ENCODE measurements around the gene ENTPD3.
A peak's percentile ranks its signal among the peaks of the same experiment; 100 is the strongest.

ENTPD3 gene

DNA sequence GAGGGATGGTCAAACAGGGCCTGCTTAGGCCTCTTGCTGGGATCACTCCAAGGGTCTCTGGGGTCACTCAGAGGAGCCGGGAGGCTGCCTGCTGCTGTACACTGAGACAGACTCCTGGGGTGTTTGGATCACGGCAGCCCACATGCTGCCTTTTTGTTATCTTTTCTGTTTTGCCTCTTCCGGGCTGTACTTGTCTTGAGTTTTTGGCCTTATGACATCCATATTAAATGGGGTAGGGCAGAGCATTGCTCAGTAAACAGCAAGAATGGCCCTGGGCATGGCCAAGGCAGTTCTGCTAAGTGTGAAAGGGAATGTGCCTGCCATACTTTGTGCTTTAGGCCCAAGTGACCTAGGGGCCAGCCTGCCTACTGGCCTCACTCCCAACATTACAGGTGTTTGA is 771 bp upstream of the ENTPD3 start:
- Mint-ChIP-seq H3K4me1 (peaks cover 9% of the 10 kb centered on the region), H3K9me3 (no peaks in the 10 kb centered on the region), H3K4me3 (peak overlapping the region; percentile 52), H3K27ac (no peak overlapping the region), H3K36me3 (no peaks in the 10 kb centered on the region)
- ATAC-seq = no peak
- no peak for DNase-seq (ENCODE audit: low spot score in 2 of 2)

DNA sequence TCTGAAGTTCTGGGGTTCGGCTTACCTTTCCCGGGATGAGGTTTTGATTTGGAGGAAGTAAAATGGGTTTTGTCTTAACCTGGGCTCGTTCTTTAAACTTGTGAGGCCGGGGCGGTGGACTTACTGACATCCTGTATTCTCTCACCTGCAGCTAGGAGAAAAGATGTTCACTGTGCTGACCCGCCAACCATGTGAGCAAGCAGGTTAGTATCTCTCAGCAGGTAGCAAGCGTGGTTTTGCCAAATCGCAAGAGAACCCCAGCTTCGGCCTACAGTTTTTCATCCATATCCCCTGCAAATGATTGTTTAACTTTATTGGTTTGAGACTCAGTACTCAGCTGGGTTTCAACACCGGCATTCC is 891 bp downstream of the ENTPD3 start:
- Mint-ChIP-seq H3K9me3 (no peaks in the 10 kb centered on the region), H3K27ac (no peak overlapping the region), H3K4me3 (peak overlapping the region; percentile 52), H3K36me3 (no peaks in the 10 kb centered on the region), H3K4me1 (peaks cover 9% of the 10 kb centered on the region)
- ATAC-seq (no peak), DNase-seq (ENCODE audit: low spot score in 2 of 2) (no peak)

DNA sequence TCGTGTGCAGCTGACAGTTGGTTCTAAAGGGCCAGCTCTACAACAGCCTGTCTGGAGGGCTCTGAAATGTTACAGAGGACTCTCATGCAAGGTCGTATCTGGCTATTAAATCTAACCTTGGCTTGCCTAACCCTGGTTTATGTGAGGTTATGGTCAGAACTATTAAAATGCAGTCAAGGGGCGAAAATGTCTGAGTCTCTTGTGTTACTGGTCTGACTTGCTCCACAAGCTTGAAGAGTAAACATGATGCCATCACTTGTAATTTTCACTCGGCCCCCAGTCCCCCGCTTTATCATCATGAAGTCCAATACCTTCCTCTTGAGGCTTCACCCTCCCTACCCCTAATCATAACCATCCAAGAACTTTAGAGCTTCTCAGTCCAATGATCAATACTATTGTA is 9.4 kb downstream of the ENTPD3 start:
- DNase-seq (ENCODE audit: low spot score in 2 of 2) = no peak
- H3K9me3 Mint-ChIP-seq = no peaks in the 10 kb centered on the region
- no peaks in the 10 kb centered on the region for H3K4me1 Mint-ChIP-seq
- ATAC-seq = no peak
- H3K27ac Mint-ChIP-seq = no peak overlapping the region
- no peak overlapping the region for H3K4me3 Mint-ChIP-seq
- H3K36me3 Mint-ChIP-seq = no peaks in the 10 kb centered on the region

DNA sequence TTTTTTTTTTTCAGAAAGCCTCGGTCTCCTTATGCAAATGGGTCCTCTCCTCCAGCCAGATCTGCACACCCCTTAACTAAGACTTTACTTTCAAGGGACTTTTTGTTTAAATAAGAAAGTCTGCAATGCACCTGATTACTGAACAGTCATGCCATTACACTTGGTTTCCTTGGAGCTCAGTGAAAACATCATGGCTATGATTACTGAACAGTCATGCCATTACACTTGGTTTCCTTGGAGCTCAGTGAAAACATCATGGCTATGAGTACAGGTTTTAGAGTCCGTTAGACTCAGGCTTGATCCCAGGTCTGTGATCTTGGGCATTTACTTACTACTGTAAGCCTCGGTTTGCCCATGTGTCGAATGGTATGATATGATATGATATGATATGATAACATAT is 10.1 kb downstream of the ENTPD3 start:
- Mint-ChIP-seq H3K27ac (no peak overlapping the region), H3K4me1 (no peaks in the 10 kb centered on the region), H3K4me3 (no peak overlapping the region), H3K9me3 (no peaks in the 10 kb centered on the region), H3K36me3 (no peaks in the 10 kb centered on the region)
- ATAC-seq (no peak), DNase-seq (ENCODE audit: low spot score in 2 of 2) (no peak)

DNA sequence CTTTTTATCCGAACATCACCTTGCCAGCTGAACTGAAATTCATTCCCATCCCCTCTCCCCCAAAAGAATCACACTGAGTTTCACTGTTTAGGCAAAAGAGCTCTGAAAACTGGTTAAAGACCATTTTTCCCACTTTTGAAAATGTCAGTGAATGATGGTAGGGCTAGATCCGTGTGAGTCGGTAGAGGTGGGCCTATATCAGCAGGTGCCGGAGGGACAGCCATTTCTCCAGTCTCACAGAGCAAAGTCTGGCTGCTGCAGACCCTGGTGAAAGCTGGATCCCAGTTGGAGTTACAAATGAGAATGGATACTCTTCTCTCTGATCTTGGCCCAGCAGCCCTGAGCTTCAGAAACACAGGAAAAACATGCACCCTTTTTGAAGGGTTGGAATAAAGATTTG is 10.9 kb downstream of the ENTPD3 start:
- ATAC-seq = no peak
- no peak overlapping the region for H3K27ac Mint-ChIP-seq

DNA sequence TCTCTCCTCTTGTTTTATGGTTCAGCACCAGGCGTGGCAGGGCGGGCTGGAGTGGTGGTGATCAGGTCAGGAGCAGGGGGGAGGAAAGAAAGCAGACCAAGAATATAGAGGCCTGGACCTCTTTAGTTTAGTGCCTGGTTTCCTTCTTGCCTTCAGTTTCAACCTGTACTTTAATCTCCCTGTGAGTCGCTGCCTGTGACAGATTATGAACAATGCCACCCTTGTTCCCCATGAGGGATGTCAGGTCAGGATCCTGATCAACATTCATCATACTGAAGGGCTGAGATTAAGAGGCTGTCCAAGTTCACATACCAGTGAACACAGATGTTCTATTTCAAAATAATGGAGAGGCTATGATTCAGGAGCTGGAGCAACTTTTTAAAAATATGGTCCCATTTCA is 11.4 kb downstream of the ENTPD3 start:
- H3K9me3 Mint-ChIP-seq = no peaks in the 10 kb centered on the region
- DNase-seq (ENCODE audit: low spot score in 2 of 2) = no peak
- H3K4me3 Mint-ChIP-seq = no peak overlapping the region
- H3K27ac Mint-ChIP-seq = no peak overlapping the region
- no peaks in the 10 kb centered on the region for H3K36me3 Mint-ChIP-seq
- ATAC-seq = no peak
- H3K4me1 Mint-ChIP-seq = no peaks in the 10 kb centered on the region

More for the DNA sequence above, 10.9 kb downstream of the ENTPD3 start:
- Mint-ChIP-seq H3K9me3 (no peaks in the 10 kb centered on the region), H3K4me3 (no peak overlapping the region), H3K36me3 (no peaks in the 10 kb centered on the region), H3K4me1 (no peaks in the 10 kb centered on the region)
- DNase-seq (ENCODE audit: low spot score in 2 of 2) = no peak

DNA sequence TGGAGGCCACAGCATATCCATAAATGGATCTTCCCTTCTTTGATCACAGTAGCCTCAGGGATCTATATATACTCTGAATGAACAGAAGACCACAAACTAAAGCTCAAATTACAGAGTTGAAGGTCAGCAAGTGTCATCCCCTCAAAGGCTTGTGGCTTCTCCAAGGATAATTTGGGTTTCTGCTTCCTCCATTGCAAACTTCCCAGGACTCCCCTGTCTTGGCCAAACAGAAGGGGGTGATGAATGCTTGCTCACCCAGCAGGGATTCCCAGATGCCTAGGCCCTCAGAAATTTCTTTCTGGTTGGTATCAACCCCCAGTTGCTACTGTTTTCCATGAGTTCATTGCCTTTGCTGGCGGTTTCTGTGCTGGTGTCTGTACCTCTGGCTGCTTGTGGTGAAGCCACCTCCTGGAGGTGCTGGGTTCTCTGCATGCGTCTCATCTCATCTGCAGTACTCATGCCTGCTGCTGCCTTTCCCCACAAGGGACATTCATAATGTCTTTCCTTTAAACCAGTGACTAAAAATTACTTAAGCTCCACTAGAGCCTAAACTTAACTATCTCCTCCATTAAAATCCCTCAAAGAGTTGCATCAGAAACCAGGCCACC is 17.7 kb downstream of the ENTPD3 start:
- Mint-ChIP-seq H3K36me3 (no peaks in the 10 kb centered on the region), H3K4me3 (no peak overlapping the region), H3K9me3 (no peaks in the 10 kb centered on the region), H3K4me1 (no peaks in the 10 kb centered on the region), H3K27ac (no peak overlapping the region)
- no peak for ATAC-seq
- no peak for DNase-seq (ENCODE audit: low spot score in 2 of 2)

DNA sequence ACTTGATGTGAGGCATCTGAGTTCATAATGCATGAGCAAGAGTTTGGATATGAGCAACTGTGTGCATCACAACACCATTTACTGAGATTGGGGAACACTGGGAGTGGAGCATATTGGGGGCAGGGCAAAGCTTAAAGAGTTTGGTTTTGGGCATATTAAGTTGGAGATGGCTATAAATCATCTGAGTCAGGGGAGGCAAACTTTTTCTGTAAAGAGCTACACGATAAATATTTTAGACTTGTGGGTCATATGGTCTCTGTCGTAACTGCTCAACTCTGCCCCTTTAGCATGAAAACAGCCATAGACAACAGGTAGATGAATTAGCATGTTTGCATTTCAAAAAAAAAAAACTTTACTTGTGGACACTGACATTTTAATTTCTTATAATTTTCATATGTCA is 20.0 kb downstream of the ENTPD3 start:
- H3K36me3 Mint-ChIP-seq = no peaks in the 10 kb centered on the region
- no peak for DNase-seq (ENCODE audit: low spot score in 2 of 2)
- no peaks in the 10 kb centered on the region for H3K9me3 Mint-ChIP-seq
- H3K4me1 Mint-ChIP-seq = no peaks in the 10 kb centered on the region
- ATAC-seq = no peak
- H3K27ac Mint-ChIP-seq = no peak overlapping the region
- no peak overlapping the region for H3K4me3 Mint-ChIP-seq

DNA sequence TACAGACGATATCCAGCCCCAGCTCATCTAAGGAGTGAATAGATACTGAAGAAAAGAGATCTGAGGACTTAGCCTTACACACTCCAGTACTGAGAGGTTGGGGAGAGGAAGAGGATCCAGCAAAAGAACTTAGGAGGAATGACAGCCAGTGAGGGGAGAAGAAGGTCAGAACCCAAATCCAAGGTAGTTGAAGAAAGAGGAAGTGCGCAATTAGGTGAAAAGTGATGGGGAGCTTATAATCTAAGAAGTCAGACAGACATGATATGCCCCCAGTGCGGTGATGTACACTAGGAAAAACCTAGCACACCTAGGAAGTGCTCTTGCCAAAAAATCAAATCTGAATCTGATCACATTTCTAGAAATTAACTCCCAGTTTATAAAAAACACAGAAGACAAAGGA is 20.6 kb downstream of the ENTPD3 start:
- no peaks in the 10 kb centered on the region for H3K36me3 Mint-ChIP-seq
- no peaks in the 10 kb centered on the region for H3K9me3 Mint-ChIP-seq
- no peak overlapping the region for H3K27ac Mint-ChIP-seq
- no peaks in the 10 kb centered on the region for H3K4me1 Mint-ChIP-seq
- no peak for ATAC-seq
- no peak for DNase-seq (ENCODE audit: low spot score in 2 of 2)
- H3K4me3 Mint-ChIP-seq = no peak overlapping the region

DNA sequence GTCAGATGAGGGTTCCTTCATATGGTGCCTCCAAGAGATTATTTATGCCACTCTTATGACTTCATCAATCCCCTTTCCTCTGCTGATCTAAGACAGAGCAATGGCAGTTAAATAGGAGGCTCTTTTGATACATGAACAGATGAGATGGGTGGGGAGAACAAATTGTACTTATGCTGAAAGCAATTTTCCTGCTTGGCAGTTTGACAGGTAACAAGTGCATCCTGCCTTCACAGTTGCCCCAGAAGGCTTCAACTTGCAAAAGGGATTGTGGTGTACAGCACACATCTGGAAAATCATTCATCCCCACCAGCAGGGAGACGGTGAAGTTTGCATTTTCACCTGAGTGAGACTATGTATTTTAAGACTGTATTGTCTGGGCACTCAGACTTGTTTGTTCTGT is 27.3 kb downstream of the ENTPD3 start:
- DNase-seq (ENCODE audit: low spot score in 2 of 2) (no peak), ATAC-seq (no peak)
- no peaks in the 10 kb centered on the region for H3K36me3 Mint-ChIP-seq
- H3K4me1 Mint-ChIP-seq = no peaks in the 10 kb centered on the region
- H3K4me3 Mint-ChIP-seq = no peak overlapping the region
- H3K27ac Mint-ChIP-seq = no peak overlapping the region
- no peaks in the 10 kb centered on the region for H3K9me3 Mint-ChIP-seq

DNA sequence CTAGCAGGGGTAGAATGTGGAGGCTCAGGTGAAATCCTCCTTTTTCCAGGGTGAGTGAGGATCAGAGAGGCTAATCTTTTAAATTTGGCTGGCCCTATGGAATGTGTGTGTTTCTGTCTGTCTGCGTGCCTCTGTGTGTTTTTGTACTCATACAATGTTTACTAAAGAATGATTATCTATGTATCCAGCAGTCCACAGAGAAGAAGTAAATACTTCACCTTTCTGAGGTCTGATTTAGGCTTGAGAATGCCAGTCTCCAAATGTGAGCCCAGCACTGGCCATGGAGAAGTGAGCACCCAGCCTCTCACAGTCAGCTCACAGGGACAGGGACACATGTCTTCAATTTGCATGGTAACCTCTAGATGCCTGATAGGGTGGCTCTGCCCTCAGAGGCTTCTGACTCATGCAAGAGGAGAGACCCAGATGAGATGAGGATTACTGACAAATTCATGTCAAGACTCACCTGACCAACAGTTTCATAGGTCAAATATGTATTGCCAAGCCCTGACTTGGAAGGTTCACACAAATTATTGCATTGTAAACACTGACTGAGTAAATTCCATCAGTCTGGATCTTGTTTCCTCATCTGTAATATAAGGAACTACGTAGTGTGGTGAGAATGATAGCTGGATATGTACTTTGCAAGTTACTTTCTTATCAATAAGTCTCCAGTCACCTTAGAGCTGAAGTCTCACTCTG is 31.0 kb downstream of the ENTPD3 start:
- ATAC-seq (peak; percentile 51), DNase-seq (ENCODE audit: low spot score in 2 of 2) (no peak)
- no peak overlapping the region for H3K27ac Mint-ChIP-seq
- no peaks in the 10 kb centered on the region for H3K4me1 Mint-ChIP-seq
- no peaks in the 10 kb centered on the region for H3K36me3 Mint-ChIP-seq
- no peak overlapping the region for H3K4me3 Mint-ChIP-seq
- no peaks in the 10 kb centered on the region for H3K9me3 Mint-ChIP-seq

DNA sequence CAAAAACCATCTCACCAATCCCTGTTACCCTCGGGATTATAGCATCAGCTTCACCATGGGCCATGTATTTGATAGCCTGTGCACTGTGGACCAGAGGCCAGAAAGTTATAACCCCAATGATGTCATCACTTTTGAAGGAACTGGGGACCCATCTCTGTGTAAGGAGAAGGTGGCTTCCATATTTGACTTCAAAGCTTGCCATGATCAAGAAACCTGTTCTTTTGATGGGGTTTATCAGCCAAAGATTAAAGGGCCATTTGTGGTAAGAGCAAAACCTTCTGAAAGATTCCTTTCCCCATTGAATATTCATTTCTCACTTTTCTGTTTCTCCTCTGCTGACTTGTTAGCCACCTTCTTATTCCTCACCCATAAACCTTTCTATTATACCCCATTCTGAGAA is 35.9 kb downstream of the ENTPD3 start:
- no peaks in the 10 kb centered on the region for H3K36me3 Mint-ChIP-seq
- H3K27ac Mint-ChIP-seq = no peak overlapping the region
- H3K9me3 Mint-ChIP-seq = no peaks in the 10 kb centered on the region
- DNase-seq (ENCODE audit: low spot score in 2 of 2) = no peak
- H3K4me3 Mint-ChIP-seq = no peak overlapping the region
- no peak for ATAC-seq
- no peaks in the 10 kb centered on the region for H3K4me1 Mint-ChIP-seq

DNA sequence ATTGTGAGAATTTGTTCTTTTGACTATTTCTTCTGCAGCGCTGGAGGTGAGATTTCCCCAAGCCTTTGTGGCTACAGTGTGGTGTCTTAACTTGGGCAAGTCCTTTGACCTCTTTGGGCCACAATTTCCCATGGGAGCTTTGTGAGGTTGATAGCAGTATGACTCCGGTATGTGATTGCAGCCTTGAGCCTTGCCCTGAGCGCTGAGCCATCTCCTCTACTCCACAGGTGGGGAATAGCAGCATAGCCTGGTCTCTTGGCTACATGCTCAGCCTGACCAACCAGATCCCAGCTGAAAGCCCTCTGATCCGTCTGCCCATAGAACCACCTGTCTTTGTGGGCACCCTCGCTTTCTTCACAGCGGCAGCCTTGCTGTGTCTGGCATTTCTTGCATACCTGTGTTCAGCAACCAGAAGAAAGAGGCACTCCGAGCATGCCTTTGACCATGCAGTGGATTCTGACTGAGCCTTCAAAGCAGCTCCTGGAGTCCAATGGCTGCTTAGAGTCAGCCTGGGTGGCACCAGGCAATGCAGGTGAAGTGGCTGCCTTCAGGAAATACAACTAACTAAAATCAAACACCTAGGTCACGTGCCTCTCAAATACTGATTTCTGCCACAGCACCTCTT is 40.2 kb downstream of the ENTPD3 start:
- no peak overlapping the region for H3K4me3 Mint-ChIP-seq
- H3K27ac Mint-ChIP-seq = no peak overlapping the region
- no peaks in the 10 kb centered on the region for H3K4me1 Mint-ChIP-seq
- H3K36me3 Mint-ChIP-seq = no peaks in the 10 kb centered on the region
- ATAC-seq (no peak), DNase-seq (ENCODE audit: low spot score in 2 of 2) (no peak)
- no peaks in the 10 kb centered on the region for H3K9me3 Mint-ChIP-seq

DNA sequence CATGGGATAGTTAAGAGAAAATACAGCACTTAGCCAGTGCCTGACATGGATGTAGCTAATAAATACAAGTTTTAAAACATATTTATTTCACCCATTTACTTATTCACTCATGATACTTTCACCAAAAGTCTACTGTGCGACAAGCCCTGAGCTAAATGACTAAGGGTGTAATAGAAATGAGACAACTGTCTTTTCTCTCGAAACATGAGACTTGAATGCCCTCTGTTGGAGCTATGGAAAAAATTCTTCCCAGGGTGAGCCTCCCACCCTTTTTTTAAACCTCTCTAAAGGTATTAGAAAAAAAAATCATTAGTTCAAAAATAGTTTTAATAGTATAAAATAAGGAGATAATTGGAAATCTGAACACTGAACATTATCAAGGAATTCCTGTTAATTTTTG is 45.8 kb downstream of the ENTPD3 start:
- Mint-ChIP-seq H3K9me3 (no peaks in the 10 kb centered on the region), H3K27ac (no peak overlapping the region), H3K36me3 (no peaks in the 10 kb centered on the region), H3K4me3 (no peak overlapping the region), H3K4me1 (no peaks in the 10 kb centered on the region)
- ATAC-seq (no peak), DNase-seq (ENCODE audit: low spot score in 2 of 2) (no peak)

DNA sequence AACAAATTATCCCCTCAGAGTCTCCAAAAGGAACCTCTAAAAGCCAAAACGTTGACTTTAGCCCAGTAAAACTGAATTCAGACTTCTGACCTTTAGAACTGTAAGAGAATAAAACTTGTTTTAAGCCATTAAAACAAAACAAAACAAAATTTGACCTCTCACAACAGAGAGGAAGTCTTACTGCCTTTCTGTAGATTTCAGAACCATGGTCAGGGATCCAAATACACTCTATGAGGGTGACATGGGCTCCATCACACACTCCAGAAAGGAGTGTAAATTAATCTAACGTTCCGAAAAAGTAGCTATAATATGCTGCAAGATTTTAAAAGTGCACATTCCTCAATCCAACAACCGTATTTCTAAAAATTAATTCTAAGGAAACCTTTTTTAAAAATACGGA is 50.9 kb downstream of the ENTPD3 start:
- Mint-ChIP-seq H3K4me3 (no peak overlapping the region), H3K9me3 (peaks cover 2% of the 10 kb centered on the region), H3K27ac (no peak overlapping the region), H3K4me1 (no peaks in the 10 kb centered on the region), H3K36me3 (no peaks in the 10 kb centered on the region)
- no peak for ATAC-seq
- no peak for DNase-seq (ENCODE audit: low spot score in 2 of 2)

DNA sequence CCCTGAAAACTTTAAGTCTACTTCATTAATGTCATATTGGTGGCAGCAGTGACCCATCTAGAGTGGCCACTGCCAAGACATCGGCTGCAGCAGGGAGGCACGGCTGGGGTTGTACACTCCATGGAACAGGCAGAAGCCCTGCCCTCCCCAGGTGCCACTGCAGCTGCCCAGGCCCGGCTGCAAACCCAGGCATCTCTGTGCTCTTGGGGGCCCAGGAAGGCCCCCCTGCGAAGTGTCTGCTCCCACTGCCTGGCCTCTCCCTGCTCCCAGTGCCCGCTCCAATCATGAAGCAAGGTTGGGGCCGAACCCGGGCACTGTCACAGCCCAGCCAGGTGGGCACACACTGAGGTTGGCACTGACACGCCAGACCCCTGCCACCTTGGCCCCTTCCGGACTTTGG is 58.1 kb downstream of the ENTPD3 start:
- H3K36me3 Mint-ChIP-seq = no peaks in the 10 kb centered on the region
- H3K27ac Mint-ChIP-seq = no peak overlapping the region
- ATAC-seq = no peak
- peaks cover 2% of the 10 kb centered on the region for H3K9me3 Mint-ChIP-seq
- no peak for DNase-seq (ENCODE audit: low spot score in 2 of 2)
- no peaks in the 10 kb centered on the region for H3K4me1 Mint-ChIP-seq
- H3K4me3 Mint-ChIP-seq = no peak overlapping the region

Measured in stimulated activated effector memory CD8-positive, alpha-beta T cell treated with anti-CD3 and anti-CD28 coated beads, Interleukin-12 subunit alpha, Interleukin-12 subunit beta, amount 100 ng/mL, for 72 hours (primary cell).